Thyroid gland (tissue), 4 donors: ENCODE data around the gene GTPBP6. TPM values are rescaled to one million over a fixed set of nuclear protein-coding genes. Genes with fewer than 3 reads are reported as not detected.

ENCODE experiments used
- DNase-seq, 2 donors: peaks; one replicate each; pipeline ENCODE4 v3.0.0-alpha.2; 2019
- H3K27ac ChIP-seq, 3 donors: fragments of 200-600 bp; sonication (generic); 1 replicate in 2 of 3; 2 replicates in 1 of 3; pipeline ENCODE4 v1.5.1; 2016 to 2019; ENCODE audit warnings: mild to moderate bottlenecking in 1 of 3, moderate library complexity in 1 of 3
- H3K27me3 ChIP-seq: fragments of 200-600 bp; sonication (generic); one replicate; pipeline ENCODE4 v1.5.1; 2019
- H3K36me3 ChIP-seq, 2 donors: fragments of 200-600 bp; sonication (generic); one replicate each; pipeline ENCODE4 v1.5.1; 2016 to 2019
- H3K4me1 ChIP-seq, 2 donors: fragments of 200-600 bp; sonication (generic); one replicate each; pipeline ENCODE4 v1.5.1; 2017 to 2019
- H3K4me3 ChIP-seq, 3 donors: fragments of 200-600 bp; sonication (generic); replicated peaks in 1 of 3; 1 replicate in 2 of 3; 2 replicates in 1 of 3; pipeline ENCODE4 v1.5.1; 2016; ENCODE audit warnings: mild to moderate bottlenecking in 1 of 3
- H3K9me3 ChIP-seq: fragments of 200-600 bp; sonication (generic); one replicate; pipeline ENCODE4 v1.5.1; 2017
- POLR2A ChIP-seq, 2 donors: fragments of 450-650 bp; IDR thresholded peaks; one replicate each; pipeline ENCODE4 v1.6.1; 2017; ENCODE audit warnings: antibody characterized with exemption in 2 of 2, mild to moderate bottlenecking in 2 of 2, moderate library complexity in 1 of 2
- WGBS, 2 donors: methylation state at CpG; one replicate each; pipeline ENCODE4 v1.1.5; 2017; 5-methylcytosine and 5-hydroxymethylcytosine counted together
- intact Hi-C: fragments of 100-400 bp; cut with DNase I; formaldehyde crosslinking; loops from one replicate; pipeline ENCODE4 v1.15.1; 2023
- total RNA-seq, 4 donors: library from RNA; depleted of rRNA; stranded (reverse); fragments of >200 nt; gene quantifications; one replicate each; pipeline ENCODE4 v1.2.3, GENCODE V29; 2016
- TF ChIP-seq, protein P1 (sequence below), 6 experiments: fragments of 200-600 bp in 3 of 6; fragments of 450-650 bp in 3 of 6; sonication (generic) in 3 of 6; IDR thresholded peaks; one replicate each; pipeline ENCODE4 v1.5.1; 2016 to 2019; ENCODE audit warnings: antibody characterized with exemption in 6 of 6, mild to moderate bottlenecking in 2 of 6, inconsistent platforms in 1 of 6, moderate library complexity in 1 of 6

GTPBP6 gene
- total RNA-seq, 4 donors from 2014 or later = 39.9 to 54.9 (median 47.9) TPM

DNA sequence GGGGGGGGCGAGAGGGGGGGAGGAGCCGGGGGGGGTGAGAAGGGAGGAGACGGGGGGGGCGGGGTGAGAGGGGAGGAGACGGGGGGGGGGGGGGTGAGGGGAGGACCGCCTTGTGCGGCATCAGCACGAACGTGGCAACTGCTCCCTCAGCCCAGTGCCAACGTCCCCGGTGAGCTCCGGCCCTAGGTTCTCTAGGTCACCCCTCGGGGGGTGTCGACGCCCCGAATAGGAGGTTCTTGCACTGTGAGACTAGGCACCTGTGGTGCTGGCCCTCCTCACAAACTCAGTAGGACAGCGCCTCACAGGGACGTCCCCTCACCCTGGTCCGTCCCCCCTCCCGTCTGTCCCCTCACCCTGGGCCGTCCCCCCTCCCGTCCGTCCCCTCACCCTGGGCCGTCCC lies 21.5 kb upstream of the GTPBP6 start:
- intact Hi-C loops = no loop called here
- no peak for DNase-seq
- 88 to 92% methylated on average over 20 to 22 of the region's 24 CpGs for WGBS, 2 donors
- H3K9me3 ChIP-seq = no peaks in the 10 kb centered on the region
- no peak overlapping the region for H3K27ac ChIP-seq
- H3K36me3 ChIP-seq = no peaks in the 10 kb centered on the region
- TF ChIP-seq, protein P1, sequence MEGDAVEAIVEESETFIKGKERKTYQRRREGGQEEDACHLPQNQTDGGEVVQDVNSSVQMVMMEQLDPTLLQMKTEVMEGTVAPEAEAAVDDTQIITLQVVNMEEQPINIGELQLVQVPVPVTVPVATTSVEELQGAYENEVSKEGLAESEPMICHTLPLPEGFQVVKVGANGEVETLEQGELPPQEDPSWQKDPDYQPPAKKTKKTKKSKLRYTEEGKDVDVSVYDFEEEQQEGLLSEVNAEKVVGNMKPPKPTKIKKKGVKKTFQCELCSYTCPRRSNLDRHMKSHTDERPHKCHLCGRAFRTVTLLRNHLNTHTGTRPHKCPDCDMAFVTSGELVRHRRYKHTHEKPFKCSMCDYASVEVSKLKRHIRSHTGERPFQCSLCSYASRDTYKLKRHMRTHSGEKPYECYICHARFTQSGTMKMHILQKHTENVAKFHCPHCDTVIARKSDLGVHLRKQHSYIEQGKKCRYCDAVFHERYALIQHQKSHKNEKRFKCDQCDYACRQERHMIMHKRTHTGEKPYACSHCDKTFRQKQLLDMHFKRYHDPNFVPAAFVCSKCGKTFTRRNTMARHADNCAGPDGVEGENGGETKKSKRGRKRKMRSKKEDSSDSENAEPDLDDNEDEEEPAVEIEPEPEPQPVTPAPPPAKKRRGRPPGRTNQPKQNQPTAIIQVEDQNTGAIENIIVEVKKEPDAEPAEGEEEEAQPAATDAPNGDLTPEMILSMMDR (IDR thresholded peaks at IDR 0.05) = no peak
- no peak for TF ChIP-seq POLR2A (IDR thresholded peaks at IDR 0.05)
- no peaks in the 10 kb centered on the region for H3K27me3 ChIP-seq
- H3K4me3 ChIP-seq = no peak overlapping the region
- H3K4me1 ChIP-seq = no peaks in the 10 kb centered on the region

DNA sequence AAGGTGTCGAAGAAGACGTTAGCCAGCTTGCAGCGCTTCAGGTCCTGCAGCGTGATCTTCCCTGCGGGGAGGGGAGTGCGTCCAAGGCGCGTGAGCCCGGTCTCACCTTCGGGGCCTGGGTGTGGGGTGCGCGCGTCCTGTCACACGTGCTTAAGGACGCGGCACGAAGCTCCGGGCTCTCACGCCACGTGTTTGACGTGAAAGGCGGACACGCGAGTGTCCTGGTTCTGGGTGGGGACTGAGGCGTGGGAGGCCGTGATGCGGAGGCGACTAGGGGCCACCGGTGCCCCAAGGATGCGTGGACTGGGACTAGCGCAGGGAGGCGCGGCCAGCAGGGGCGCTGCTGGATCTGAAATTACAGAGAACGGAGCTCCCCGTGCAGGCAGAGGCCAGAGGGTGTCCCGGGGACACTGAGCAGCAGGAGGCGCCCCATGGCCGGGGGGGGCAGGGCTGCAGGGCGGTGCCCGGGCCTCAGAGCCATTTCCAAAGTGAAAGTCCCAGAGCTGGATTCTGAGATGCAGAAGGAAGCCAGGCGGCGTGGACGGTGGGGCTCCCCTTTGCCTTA lies 20.3 kb upstream of the GTPBP6 start:
- Histone ChIP-seq H3K4me1 (no peaks in the 10 kb centered on the region), H3K9me3 (no peaks in the 10 kb centered on the region), H3K27me3 (no peaks in the 10 kb centered on the region), H3K27ac (no peak overlapping the region), H3K4me3 (no peak overlapping the region), H3K36me3 (no peaks in the 10 kb centered on the region)
- intact Hi-C loops = no loop called here
- no peak for DNase-seq
- TF ChIP-seq, protein P1 (IDR thresholded peaks at IDR 0.05) = no peak
- TF ChIP-seq POLR2A (IDR thresholded peaks at IDR 0.05) = no peak
- 94 to 99% methylated on average over 24 to 34 of the region's 44 CpGs for WGBS, 2 donors

DNA sequence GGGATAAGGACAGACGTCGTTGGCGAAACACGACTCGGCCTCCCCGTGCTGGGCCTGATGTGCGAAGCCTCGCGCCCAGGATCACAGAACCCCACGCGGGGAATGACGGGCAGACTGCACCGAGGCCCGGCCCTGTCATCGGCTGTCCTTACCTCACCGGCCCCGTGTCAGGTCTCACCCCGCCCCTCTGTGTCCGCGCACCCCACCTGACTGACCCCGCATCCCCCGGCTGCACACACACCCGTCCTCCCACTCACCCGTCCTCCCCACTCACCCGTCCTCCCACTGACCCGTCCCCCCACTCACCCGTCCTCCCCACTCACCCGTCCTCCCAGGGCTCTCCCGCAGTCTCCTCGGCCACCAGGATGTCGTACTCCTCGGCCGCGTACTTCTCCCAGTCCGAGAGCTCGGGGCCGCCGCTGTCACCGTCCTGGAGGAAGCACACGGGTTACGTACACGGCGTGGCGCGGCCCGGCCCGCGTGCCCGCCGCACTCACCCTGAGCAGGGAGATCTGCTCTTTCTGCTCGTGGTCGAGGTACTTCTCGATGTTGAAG lies 19.8 kb upstream of the GTPBP6 start:
- 92 to 93% methylated on average over 50 to 53 of the region's 53 CpGs for WGBS, 2 donors
- H3K27me3 ChIP-seq = no peaks in the 10 kb centered on the region
- intact Hi-C loops = no loop called here
- H3K9me3 ChIP-seq = no peaks in the 10 kb centered on the region
- H3K27ac ChIP-seq = no peak overlapping the region
- DNase-seq = no peak
- H3K4me1 ChIP-seq = no peaks in the 10 kb centered on the region
- TF ChIP-seq POLR2A (IDR thresholded peaks at IDR 0.05) = no peak
- TF ChIP-seq, protein P1 (IDR thresholded peaks at IDR 0.05) = no peak
- H3K36me3 ChIP-seq = no peaks in the 10 kb centered on the region
- H3K4me3 ChIP-seq = no peak overlapping the region

DNA sequence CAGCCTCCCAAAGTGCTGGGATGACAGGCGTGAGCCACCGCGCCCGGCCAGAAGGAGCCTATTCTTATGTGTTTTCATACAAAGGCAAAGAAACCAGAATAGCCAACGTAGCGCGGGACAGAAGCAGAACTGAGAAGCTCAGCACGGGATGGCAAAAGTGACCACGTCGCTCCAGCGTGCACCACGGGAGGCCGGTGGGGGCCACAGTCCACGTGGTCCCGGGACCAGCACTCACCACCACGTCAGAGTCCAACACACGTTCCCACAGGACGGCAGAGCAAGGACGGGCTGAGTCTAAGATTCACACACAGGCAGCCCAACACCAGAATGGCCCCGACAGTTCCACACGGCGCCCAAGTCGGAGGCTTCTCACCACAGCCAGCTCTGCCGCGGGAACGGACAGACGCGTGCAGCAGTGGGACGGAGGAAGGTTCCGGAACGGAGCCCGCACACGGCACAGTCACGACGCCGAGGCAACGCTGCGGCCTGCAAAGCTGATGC lies 18.8 kb upstream of the GTPBP6 start:
- Histone ChIP-seq H3K9me3 (no peaks in the 10 kb centered on the region), H3K27ac (no peak overlapping the region), H3K36me3 (no peaks in the 10 kb centered on the region), H3K27me3 (no peaks in the 10 kb centered on the region), H3K4me3 (no peak overlapping the region), H3K4me1 (no peaks in the 10 kb centered on the region)
- intact Hi-C loops = no loop called here
- TF ChIP-seq POLR2A (IDR thresholded peaks at IDR 0.05) = no peak
- TF ChIP-seq, protein P1 (IDR thresholded peaks at IDR 0.05) = no peak
- DNase-seq = no peak
- 84 to 85% methylated on average over 29 to 31 of the region's 38 CpGs for WGBS, 2 donors

DNA sequence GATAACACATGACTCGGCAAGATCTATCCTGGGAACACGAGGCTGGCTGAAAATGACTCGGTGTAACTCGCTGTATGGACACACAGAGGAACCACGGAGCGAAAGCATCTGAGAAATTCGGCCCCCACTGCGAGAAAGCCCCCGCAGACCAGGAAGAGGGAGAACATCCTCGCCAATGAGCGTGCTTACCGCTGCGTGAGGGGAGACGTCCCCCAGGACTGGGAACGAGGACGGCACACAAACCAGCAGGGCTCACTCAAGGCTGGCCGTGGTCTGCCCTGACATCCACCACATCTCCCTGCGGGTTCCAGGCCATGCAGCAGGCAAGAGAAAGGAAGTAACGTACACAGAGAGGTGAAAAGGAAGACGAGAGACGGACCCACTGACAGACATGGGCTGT lies 17.6 kb upstream of the GTPBP6 start:
- 90 to 91% methylated on average over 21 of the region's 21 CpGs for WGBS, 2 donors
- no peak overlapping the region for H3K4me3 ChIP-seq
- H3K9me3 ChIP-seq = no peaks in the 10 kb centered on the region
- TF ChIP-seq, protein P1 (IDR thresholded peaks at IDR 0.05) = no peak
- TF ChIP-seq POLR2A (IDR thresholded peaks at IDR 0.05) = no peak
- H3K4me1 ChIP-seq = peaks cover 0 to 6% of the 10 kb centered on the region in 2 donors
- H3K27ac ChIP-seq = no peak overlapping the region
- intact Hi-C loops = no loop called here
- no peaks in the 10 kb centered on the region for H3K36me3 ChIP-seq
- no peak for DNase-seq
- H3K27me3 ChIP-seq = no peaks in the 10 kb centered on the region
